ENCODE measurements around the gene PLA2G4C. TPM values are rescaled to one million over a fixed set of nuclear protein-coding genes. Genes with fewer than 3 reads are reported as not detected.

PLA2G4C gene
- total RNA-seq, 1 experiment from 2014 or later = 8.4 TPM

Other genes with a start within 250 kb of the PLA2G4C start
- not detected in 2 replicates for gene SULT2A1, start 224.5 kb downstream of the PLA2G4C start, total RNA-seq (2014; rRNA removed; shearing (Covaris generic))
- not detected in 2 replicates for gene BSPH1, start 118.6 kb downstream of the PLA2G4C start, total RNA-seq (2014; rRNA removed; shearing (Covaris generic))
- not detected in 2 replicates for gene ELSPBP1, start 116.2 kb downstream of the PLA2G4C start, total RNA-seq (2014; rRNA removed; shearing (Covaris generic))
- not detected in 2 replicates for gene CABP5, start 66.7 kb downstream of the PLA2G4C start, total RNA-seq (2014; rRNA removed; shearing (Covaris generic))
- gene LIG1, start 59.5 kb upstream of the PLA2G4C start, total RNA-seq (2014; rRNA removed; shearing (Covaris generic)) = 30.1 and 35.7 TPM in 2 replicates
- 0.03 and 0.50 TPM in 2 replicates for gene ZSWIM9, start 59.9 kb upstream of the PLA2G4C start, total RNA-seq (2014; rRNA removed; shearing (Covaris generic))
- 4.3 and 7.7 TPM in 2 replicates for gene CARD8, start 145.1 kb upstream of the PLA2G4C start, total RNA-seq (2014; rRNA removed; shearing (Covaris generic))
- gene ZNF114, start 159.3 kb upstream of the PLA2G4C start, total RNA-seq (2014; rRNA removed; shearing (Covaris generic)) = 0.79 and 5.5 TPM in 2 replicates
- 67.5 and 98.5 TPM in 2 replicates for gene EMP3, start 214.7 kb upstream of the PLA2G4C start, total RNA-seq (2014; rRNA removed; shearing (Covaris generic))

Measured in A172 (cell line).